Measurements from ENCODE around the gene ZFTA. TPM values are rescaled to one million over a fixed set of nuclear protein-coding genes. Genes with fewer than 3 reads are reported as not detected.
"Not testable (repeated sequence)": the region's sequence is repeated elsewhere in the genome, so short reads cannot be mapped to it uniquely, and the experiment has no call there.

Gene ZFTA
- 12.5 TPM for polyA plus RNA-seq (2013, experiment 1 of 2; ENCODE audit: insufficient read length)
- polyA plus RNA-seq (2013, experiment 2 of 2; ENCODE audit: insufficient read length): 13.2 TPM

DNA sequence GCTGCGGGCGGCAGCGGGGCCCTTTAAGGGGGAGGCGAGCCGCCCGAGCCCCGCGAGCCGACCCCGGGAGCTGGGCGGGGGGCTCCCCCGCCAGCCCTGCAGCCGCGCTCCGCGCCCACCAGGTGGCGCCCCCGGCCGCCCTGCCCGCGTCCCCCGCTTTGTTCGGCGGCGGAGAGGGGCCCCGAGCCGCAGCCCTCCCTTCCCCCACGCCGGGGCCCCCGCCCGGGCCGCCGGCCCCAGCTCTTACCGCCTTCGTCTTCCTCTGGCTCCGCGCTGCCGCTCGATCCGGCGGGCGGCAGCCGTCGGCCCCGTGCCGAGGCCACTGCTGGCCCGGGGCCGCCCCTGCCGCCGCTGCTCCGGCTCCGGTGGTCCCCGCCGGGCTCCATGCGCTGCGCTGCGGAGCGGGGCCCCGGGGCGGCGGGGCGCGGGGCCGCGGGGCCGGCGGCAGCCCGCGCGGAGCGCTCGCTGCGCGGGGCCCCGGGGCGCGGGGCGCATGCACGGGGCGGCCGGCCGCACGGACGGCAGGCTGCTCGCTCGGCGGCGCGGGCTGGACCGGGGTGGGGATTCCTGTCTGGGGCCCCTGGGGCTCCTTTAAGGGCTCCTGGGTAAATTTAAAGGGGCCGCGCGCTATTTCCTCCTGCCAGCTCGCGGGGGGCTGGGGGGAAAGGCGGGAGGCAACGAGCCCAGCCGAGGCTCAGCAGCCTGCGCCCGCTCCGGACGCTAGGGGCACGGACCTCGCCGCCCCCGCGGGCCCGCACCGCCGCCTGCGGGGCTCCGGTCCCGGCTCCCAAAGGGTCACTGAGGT lies at the start of gene ZFTA:
ZFTA (minus strand) TSS at position 539 of the 805 bp plus-strand sequence; CDS start at position 386, 153 bp downstream.
- DNase-seq: peak; percentile 77

DNA sequence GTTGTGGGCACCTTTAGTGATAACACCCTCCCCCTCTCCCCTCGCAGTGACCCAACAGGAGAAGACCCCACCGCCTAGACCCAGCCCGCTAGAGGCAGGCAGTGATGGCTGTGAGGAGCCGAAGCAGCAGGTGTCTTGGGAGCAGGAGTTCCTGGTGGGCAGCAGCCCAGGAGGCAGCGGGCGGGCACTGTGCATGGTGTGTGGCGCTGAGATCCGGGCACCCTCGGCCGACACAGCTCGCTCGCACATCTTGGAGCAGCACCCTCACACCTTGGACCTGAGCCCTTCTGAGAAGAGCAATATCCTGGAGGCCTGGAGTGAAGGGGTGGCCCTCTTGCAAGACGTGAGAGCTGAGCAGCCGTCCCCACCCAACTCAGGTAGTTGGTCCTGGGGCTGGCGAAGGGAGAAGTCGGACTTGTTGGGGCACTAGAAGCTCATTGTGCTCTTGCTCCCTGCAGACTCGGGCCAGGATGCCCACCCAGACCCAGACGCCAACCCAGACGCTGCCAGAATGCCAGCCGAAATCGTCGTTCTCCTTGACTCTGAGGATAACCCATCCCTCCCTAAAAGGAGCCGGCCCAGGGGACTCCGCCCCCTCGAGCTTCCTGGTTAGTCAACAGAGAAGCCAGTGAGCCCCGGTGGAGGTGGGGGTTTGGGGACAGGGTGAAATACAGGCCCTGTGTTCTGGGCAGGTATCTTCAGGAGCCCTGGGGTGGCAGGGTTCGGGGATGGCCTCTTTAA lies 49.4 kb upstream of the ZFTA start:
- no peak for DNase-seq

DNA sequence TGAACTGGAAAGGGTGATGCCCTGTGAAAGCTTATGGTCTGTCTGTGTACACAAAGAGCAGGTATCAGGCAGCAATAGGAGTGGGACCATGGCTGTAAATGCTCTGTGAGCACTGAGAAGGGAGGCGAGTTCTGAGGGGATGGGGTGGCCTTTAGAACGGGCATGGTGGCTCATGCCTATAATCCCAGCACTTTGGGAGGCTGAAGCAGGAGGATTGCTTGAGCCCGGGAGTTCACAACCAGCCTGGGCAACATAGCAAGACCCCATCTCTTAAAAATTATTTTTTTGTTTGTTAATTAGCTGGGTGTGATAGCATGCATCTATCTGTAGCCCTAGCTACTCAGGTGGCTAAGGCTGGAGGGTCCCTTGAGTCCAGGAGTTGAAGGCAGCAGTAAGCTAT lies 48.2 kb upstream of the ZFTA start:
- no peak for DNase-seq

DNA sequence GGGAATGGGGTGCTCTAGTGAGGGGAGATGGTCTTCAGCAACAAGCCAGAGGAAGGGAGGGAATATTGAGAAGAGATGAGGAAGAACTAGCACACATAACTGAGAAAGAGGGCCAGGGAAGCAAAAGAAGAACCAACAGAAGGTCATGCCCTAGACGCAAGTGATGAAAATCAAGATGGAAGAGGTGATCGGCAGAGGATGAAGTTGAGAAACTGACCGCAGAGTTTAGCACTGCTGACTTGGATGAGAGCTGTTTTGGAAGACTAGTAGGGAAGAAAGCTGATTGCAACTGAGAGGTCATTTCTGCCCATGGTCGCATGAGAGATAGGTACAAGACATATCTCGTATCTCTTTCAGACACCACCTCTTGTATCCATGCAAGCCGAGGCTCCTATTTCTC lies 47.6 kb upstream of the ZFTA start:
- no peak for DNase-seq

DNA sequence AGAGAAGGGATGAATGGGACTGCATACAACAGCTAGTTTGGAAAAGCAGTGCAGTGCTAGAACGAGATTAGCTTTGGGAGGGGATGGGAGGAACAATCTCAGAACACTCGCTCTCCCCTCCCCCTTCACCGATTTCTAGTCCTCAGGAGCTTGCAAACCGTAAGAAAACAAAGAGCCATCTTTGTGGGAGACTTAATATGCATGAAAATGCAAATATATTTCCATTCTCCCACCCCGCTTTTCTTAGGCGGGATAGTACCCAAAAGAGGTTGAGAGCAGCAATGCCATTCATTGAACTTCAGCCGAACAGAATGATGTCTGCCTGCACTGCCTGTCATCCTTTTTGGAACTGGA lies 45.8 kb upstream of the ZFTA start:
- no peak for DNase-seq

- peak; percentile 70 for DNase-seq
Observed at GRCh38 chr11:63813563-63814382, 45.2 kb upstream of the ZFTA start.

DNA sequence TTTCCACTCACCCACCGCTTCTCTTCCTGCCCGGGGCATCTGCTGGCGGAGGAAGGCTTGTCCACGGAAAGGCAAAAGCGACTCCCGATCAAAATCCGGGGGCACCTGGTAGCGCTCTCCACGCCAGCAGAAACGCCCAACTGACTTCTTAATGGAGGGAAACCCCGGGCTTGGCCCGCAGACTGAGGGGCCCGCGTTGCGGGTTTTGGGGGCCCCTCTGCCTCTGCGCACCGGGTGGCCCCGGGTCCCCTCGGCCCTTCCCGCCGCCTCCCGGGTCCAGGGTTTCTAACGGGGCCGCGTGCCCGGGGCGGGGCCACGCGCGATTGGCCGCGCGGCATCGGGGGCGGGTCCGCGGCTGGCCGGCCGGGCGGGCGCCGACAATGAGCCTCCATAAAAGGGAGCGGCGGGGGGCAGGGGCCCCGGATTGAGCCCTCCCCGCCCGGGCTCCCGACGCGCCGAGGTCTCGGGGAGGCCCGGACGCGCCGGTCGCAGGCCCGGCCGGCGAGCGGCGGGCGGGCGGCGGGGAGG lies 44.5 kb upstream of the ZFTA start, which contains the start of gene SPINDOC:
SPINDOC (plus strand) TSS at position 422 of the 528 bp plus-strand sequence. CDS start 231 bp downstream, outside the sequence.
- DNase-seq: peak; percentile 82

DNA sequence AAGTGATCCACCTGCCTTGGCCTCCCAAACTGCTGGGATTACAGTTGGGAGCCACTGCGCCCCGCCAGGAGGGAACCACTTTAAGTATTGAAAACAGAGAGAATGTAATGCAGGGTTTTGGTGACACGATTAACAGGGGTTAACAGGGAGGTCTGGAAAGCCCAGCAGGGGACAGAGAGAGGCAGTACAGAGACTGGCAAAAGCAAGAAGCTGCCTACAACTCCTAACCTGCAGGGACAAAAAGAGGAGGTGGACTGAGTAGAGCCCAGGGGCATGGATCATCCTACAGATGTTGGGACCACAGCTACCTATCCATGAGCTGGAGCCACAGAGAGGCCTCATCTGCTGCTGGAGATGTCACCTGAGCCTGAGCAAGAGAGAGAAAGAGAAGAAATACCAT lies 42.9 kb upstream of the ZFTA start:
- DNase-seq: no peak

DNA sequence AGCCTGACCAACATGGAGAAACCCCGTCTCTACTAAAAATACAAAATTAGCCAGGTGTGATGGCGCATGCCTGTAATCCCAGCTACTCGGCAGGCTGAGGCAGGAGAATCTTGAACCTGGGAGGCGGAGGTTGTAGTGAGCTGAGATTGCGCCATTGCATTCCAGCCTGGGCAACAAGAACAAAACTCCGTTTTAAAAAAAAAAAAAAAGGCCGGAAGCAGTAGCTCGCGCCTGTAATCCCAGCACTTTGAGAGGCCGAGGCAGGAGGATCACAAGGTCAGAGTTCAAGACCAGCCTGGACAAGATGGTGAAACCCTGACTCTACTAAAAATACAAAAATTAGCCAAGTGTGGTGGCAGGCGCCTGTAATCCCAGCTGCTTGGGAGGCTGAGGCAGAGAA lies 41.8 kb upstream of the ZFTA start:
- DNase-seq: not testable (repeated sequence)

DNA sequence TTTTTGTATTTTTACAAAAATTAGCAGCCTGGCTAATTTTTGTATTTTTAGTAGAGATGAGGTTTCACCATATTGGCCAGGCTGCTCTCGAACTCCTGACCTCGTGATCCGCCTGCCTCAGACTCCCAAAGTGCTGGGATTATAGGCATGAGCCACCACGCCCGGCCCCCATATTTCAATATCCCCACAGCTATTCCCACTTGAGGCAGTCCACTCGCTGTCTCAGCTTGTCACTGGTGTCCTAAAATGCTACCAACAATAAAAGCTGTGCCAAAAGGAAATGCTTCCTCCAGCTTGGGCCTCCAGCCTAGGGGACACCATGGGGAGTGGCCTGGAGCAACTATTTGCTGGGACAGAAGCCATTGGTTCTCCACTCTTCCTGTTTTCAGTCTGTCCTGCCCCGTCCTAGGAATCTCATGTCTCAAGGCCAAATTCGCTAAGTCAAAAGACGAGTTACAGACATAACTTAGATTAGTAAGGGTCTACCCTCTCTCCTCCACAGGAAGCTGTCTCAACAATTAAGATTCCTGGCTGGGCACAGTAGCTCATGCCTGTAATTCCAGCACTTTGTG lies 37.4 kb upstream of the ZFTA start:
- DNase-seq: peak; percentile 51

DNA sequence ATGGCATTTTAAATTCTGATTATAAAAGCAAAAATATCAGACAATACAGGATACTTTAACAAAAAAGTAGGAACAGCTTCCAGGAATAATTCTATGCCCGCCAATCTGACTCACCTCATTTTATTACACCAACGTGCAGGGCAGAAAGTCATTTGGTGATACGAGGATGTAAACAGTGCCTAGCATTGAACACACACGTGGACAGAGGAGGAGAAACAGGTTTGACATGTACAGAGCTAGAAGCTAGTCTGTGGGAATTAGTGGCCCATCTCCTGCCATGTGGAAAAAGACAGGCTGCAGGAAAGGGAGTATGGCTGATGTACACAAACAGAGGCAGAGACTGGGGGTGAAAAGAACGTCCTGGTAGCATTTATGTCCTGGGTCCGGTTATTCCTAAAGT lies 35.7 kb upstream of the ZFTA start:
- no peak for DNase-seq

- DNase-seq: peak; percentile 17
Observed at GRCh38 chr11:63802637-63803414, 34.3 kb upstream of the ZFTA start.

DNA sequence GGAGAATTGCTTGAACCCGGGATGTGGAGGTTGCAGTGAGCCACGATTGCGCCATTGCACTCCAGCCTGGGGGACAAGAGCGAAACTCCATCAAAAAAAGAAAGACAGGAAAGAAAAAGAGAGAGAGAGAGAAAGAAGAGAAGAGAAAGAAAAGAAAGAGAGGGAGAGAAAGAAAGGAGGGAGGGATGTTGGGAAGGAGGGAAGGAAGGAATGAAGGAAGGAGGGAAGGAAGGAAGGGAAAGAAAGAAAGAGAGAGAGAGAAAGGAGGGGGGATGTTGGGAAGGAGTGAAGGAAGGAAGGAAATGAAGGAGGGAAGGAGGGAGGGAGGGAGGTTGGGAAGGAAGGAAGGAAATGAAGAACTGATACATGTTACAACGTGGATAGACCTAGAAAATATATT lies 32.3 kb upstream of the ZFTA start:
- DNase-seq: no peak

- DNase-seq: no peak
Observed at GRCh38 chr11:63795066-63795465, 26.5 kb upstream of the ZFTA start.

- DNase-seq: no peak
Observed at GRCh38 chr11:63793161-63793560, 24.6 kb upstream of the ZFTA start.

DNA sequence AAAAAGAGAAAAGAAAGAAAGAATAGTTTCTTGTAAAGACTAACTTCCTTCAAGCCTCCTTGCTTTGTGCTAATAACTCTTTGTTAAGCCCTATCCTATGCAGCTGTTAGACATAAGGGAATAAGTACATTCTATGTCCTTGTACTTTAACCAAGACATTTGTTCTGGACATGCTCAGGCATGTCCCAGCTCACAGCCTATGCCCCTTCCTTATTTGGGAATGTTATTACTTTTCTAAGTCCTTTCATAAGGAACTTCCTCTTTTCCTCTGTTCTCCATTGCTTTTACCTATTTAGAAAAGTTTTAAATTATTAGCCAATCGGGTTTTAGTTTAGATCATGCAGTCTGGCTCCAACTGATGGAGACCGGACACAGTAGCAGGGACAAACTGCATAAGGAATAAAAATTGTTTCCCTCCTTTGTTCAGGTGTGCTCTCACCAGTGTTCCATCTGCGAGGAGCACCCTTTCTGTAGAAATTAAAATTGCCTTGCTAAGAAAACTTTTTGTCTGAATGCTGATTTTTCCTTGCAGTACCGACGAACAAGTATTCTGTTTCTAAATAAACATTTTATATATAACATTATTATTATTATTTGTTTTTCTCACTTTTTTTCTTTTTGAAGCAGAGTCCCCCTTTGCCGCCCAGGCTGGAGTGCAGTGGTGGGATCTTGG lies 23.1 kb upstream of the ZFTA start:
- DNase-seq: no peak

DNA sequence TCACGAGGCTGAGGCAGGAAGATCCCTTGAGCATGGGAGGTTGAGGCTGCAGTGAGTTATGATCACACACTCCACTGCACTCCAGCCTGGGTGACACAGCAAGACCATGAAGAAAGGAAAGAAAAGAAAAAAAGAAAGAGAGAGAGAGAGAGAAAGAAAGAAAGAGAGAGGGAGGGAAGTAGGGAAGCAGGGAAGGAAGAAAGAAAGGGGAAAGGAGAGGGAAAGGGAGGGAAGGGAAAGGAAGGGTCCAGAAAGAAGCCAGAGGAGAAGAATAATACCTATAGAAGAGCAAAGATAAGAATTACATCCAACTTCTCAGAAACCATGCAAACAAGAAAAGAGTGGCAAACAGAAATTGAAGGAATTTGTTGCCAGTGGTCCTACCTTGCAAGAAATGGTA lies 17.2 kb upstream of the ZFTA start:
- no peak for DNase-seq

DNA sequence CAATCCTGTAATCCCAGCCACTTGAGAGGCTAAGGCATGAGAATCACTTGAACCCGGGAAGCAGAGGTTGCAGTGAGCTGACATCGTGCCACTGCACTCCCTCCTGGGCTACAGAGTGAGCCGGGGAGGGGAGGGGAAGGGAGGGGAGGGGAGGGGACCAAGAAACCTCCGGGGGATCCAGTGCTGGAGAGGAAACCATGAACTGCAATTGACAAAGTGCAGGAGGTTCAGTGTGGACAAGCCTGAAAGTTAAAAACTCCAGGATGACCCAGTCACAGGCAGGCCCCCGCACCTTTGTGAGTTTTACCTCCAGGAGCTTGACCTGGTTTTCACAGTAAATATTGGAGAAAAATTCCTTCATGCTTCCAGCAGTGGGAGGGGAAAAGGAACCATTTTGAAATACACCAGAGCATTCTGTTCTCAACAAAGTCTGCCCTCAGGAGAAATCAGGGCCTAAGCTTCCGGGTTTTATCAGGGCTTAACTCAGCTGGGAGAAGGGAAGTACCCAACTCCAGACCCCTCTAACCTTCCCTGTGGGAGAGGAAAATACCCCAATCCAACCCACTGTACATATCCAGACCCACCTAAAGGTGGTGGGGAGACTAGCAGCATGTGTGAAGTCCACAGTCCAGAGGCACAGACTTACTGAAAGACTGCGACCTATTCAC lies 15.5 kb upstream of the ZFTA start:
- DNase-seq: no peak

- DNase-seq: no peak
Observed at GRCh38 chr11:63782749-63783148, 14.2 kb upstream of the ZFTA start.

GRCh38 chr11:63779039-63779438 lies 10.5 kb upstream of the ZFTA start:
- DNase-seq: no peak

Measured in fibroblast of skin of scalp (primary cell).